NCI-H1105 (cell line): ENCODE measurements around the gene ZSCAN22.
"Not testable (repeated sequence)": the region's sequence is repeated elsewhere in the genome, so short reads cannot be mapped to it uniquely, and the experiment has no call there.

ENCODE experiments used
- DNase-seq: peaks from one replicate; lab custom pipeline; 2025; lab: John Stamatoyannopoulos, UW

Gene ZSCAN22

DNA sequence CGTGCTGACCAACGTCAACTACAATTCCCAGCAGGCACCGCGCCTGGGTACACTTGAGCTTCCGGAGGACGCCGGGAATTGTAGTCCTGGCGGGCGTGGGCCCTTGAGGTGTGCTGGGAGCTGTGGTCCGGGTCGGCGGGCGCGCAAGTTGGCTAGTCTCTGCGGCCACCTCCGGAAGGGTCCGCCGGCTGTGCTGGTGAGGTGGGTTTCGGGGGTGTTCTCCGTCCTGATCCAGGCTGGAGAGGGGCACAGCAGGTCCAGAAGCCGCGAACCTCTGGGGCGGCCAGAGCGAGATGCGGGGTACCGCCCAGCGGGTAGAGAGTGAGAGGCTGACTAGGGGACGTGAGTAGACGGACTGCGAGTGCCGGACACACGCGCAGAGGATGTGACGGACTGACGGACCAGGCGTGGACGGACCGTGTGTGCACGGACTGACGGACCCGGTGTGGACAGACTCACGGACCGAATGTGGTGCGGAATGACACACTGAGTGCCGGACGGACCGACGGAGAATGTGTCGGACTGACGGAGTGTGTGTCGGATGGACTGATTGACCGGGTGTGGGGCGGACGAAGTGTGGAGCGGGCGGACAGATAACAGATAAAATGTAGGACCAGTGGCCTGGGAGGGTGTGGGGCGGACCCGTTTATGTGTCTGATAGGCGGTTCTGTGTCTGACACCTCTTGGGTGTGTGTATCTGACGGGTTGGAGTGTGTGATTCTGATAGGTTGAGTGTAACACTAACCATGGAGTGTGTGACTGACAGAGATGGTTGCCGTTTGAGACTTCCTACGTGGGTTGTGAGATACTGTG is at the start of gene ZSCAN22:
Gene ZSCAN22, plus strand, starts transcription at position 81 of the 813 bp plus-strand sequence. CDS start 7,809 bp downstream, outside the sequence.
- DNase-seq, result peak; percentile 79

DNA sequence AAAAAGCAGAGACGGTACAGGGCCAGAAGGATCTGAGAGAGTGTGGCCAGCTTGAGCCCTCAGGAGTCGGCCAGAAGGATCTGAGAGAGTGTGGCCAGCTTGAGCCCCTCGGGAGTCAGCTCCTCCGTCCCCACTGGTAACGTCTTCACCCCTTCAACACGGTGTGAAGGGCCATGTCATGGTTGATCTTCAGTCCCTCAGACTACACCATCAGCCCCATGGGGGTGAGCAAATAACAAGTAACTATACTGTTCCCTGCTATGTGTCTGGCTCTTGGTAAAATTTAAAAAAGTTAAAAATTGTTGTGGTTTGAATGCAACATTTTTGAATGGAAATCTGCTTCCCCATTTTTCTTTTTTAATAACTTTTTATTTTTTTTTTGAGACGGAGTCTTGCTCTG is 49.6 kb upstream of the ZSCAN22 start:
- no peak for DNase-seq

DNA sequence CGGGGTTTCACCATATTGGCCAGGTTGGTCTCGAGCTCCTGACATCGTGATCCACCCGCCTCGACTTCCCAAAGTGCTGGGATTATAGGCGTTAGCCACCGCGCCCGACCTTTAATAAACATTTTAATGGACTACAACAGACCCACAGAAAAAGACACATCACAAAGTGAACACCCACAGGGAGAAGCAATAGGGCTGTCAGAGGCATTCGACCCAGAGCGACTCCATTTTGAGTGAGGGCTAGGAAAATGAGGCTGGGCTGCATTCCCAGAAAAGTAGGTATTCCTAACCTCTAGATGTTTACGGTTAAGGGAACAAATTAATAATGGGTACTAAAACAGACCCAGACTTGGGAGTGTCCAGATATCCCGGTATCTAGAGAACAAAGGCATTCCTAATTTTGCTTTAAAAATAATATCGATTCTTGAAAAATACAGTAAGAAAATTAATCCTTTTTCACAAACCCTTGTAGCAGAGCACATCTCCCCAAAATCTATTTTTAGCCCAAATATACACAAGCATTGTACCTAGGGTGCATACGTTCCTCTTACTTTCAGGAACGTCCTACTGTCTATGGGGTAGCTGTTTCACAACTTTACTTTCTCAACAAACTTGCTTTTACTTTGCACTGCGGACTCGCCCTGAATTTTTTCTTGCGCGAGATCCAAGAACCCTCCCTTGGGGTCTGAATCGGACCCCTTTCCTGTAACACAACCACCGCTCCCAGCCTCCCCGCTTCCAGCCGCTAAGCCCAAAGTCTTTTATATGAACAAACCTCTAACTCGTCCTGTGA is 48.9 kb upstream of the ZSCAN22 start:
- DNase-seq, result no peak

DNA sequence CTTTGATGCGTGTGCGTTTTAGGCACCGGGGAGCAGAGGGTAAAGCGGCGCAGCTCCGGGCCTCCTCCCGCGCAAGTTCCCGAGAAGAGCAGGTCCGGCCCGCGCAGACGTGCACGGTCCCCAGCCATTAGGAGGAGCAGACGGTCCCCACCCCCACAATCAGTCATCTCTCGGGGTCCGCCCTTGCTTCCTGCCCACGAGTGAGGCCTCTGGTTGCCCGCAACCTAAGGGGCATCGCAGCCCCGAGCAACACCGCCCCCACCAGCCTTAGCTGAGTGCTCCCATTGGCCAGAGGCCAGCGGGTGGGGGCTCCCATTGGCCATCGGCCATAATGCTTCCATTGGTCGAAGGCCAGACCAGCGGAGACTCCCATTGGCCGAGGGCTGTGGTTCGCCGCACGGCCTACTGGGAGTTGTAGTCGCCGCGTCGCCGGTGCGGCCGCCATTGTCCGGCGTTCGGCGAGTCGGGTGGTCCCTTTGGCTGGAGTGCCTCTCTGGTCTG is 48.2 kb upstream of the ZSCAN22 start, which contains the start of gene ZNF8:
Gene ZNF8, plus strand, starts transcription at position 415 of the 501 bp plus-strand sequence. CDS start 127 bp downstream, outside the sequence.
- DNase-seq, result peak; percentile 98

DNA sequence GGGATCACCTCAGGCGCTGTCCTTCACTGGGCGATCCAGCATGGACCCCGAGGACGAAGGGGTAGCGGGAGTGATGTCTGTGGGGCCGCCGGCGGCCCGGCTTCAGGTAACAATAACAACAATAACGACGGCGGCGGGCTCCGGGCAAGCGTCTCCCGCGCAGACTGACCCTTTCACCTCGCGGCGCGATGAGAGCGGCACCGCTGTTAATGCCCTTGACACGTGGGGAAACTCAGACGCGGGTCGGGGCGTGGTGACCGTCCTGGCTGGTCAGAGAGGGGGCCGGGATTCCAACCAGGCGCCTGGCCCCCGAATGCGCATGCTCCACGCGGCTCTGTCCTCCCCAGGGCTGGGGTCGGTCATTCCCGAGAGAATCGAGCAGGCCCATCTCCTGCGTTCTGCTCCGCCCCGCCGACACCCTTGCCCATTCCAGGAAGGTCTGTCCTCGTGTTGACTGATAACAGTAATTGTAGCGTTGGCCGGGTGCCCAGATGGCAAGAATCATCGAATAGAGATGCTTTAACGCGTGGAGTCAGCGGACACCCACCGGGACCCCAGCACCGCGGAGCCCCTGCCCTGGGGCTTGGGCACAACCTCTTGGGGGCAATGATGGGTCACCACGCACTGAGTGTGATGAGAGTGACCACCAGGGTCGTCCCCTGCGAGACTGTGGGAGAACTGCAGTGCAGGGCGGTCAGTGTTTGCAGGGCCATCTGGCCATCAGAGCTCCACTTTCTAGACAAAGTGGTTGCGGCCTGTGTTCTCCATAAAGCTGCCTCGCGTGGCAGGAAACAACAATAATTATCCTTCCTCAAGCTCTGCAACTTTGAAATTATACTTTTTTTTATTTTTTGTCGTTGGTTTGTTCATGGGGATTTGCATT is 47.5 kb upstream of the ZSCAN22 start:
- peak; percentile 63 for DNase-seq

DNA sequence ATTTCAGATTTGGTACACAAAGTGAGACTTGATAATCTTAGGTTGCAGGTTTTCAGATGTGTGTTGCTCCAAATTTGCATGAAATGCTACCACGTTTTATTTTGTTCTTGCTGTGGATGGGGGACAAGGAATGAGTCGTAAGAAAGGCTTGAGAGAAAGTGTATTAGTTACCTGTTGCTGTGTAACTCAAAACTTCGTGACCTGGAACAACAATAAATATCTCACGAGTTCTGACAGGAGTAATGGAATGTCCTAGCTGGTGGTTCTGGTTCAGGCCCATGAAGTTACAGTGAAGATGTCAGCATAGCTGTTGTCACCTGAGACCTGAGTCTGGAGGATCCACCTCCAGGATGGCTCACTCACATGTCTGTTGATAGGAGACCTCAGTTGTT is 46.9 kb upstream of the ZSCAN22 start:
- DNase-seq, result no peak

DNA sequence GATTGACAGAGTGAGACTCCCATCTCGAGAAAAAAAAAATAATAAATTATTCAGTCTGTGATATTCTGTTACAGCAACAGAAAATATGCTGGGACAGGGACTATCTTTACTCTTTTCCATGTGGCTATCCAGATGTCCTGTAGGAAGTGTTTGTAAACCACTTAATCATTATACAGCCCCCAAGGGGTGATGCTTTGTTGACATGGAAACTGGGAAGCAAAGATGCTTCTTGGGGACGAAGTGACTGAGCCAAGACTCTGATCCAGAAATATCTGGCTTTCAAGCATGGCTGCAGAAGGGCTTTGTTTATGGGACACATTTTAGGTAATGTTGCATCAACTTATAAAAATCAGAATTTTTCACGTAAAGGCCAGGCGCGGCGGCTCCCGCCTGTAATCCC is 42.6 kb upstream of the ZSCAN22 start:
- no peak for DNase-seq

DNA sequence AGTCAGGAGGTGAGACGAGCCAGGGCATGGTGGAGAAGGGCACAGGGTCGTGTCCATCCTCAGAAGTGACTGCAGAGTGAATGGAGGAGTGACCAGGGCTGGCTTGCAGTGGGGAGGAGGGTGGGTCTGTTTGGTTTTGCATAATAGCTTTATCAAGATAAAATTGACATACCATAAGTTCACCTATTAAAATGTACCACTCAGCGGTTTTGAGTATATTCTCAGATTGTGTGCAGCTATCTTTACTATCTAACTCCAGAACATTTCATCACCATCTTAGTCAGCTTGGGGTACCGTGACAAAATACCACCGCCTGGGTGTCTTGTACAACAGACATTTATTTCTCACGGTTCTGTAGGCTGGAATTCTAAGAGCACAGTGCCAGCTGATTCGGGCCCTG is 34.9 kb upstream of the ZSCAN22 start:
- DNase-seq, result no peak

DNA sequence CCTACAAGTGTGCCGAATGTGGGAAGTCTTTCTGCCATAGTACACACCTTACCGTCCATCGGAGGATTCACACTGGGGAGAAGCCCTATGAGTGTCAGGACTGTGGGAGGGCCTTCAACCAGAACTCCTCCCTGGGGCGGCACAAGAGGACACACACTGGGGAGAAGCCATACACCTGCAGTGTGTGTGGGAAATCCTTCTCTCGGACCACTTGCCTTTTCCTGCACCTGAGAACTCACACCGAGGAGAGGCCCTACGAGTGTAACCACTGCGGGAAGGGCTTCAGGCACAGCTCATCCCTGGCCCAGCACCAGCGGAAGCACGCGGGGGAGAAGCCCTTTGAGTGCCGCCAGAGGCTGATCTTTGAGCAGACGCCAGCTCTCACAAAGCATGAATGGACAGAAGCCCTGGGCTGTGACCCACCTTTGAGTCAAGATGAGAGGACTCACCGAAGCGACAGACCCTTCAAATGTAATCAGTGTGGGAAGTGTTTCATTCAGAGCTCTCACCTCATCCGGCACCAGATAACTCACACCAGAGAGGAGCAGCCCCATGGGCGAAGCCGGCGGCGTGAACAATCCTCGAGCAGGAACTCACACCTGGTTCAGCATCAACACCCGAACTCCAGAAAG is 31.9 kb upstream of the ZSCAN22 start:
- DNase-seq, result no peak

DNA sequence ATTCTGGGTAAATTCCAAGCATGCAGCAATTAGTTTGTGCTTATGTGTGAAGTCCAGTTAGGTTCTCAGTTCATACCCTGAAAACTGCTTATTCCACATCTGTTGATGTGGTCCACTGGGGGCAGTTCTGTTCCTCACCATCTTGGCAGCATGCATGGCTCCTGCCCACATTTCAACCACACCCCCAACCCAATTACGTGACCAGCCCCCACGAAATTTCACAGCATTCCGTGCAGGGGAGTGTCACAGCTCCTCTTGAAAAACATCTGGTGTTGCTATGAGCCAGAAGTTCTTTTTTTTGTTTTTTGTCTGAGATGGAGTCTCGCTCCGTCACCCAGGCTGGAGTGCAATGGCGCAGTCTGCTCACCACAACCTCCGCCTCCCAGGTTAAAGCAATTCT is 30.7 kb upstream of the ZSCAN22 start:
- DNase-seq, result no peak

DNA sequence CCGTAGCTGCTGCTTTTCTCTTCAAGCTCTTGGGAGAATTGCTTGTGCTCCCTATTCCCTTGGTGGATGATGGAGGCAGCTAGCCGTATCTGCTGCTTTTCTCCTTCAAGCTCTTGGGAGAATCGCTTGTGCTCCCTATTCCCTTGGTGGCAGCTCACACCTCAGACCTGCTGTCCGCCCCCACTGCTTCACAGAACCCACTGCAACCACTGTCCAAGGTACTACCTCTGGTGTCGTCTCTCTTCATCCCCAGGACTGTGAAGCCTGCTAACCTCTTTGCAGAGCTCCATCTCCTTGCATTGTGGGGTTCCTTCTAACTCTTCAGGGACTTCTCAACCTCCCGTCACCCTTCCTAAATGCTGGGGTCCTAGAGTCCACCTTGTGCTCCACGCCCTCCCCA is 26.2 kb upstream of the ZSCAN22 start:
- no peak for DNase-seq

DNA sequence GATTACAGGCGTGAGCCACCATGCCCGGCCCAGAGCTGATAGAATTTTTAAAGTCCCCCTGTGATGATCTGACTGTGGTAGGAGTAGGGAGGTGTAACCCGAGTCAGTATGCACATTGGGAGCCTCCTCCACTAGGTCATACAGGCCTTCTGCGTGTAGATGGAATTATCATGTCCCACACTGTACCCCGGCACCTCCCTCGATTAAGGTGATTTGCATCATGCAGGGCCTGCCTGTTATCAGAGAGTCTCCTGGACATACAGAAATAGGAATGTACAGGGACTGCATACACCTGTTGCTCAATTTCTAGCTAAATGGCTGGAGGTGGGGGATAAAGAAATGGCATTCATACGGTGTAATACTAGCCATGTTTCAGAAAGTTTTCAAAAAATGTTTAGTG is 22.5 kb upstream of the ZSCAN22 start:
- DNase-seq, result no peak

DNA sequence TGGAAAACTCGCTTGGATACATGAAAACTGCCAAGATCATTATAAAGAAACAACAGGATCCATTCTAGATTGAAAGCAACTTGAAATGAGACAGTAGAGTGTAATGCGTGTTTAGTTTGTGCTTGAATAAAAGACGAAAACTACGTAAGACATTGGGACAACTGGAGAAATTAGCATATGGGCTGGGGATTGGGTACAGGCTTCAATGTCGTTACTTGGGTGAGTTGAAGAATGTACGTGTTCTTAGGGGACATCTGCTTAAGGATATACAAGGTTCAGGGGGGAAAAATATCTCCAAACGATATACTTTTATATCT is 22.1 kb upstream of the ZSCAN22 start:
- DNase-seq, result no peak

DNA sequence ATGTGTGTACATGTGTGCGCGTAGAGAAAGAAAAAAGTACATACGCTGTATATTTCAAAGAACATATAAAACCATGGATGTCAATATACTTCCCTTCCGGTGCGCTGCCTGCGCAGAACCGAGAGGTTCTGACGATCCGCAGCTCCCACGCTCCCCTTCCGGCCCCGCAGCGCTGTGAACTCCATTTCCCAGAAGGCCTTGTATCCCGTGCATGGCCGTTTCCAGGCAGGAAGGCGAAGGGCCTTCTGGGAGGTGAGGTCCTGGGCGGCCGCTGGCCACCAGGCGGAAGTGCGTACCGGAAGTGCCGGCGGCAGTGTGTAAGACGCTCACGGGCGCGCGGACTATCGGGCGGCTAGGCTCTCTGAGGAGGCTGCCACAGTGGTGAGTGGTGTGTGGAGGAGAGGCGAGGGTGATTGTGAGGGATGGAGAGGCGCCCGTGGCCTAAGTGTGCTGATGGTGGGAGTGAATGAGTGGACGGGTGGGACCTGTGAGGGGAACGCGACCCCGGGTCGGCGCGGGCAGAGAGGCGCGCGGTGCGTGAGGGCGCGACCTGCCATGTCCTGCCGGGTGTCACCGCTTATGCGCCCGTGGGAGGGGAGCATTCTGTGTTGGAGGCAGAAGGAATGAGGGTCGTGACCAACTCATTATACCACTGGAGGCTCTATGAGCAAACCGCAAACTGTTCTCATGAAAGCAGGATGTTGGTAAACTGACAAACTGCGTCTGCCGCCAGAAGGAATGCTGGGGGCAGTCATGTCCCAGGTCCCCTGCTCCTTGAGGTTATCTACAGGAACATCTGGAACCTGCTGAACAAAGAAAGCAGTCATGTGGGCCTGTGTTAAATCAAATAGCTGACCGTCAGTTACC is 21.5 kb upstream of the ZSCAN22 start, which contains the start of gene ERVK3-1:
Gene ERVK3-1, plus strand, starts transcription at position 313 of the 867 bp plus-strand sequence. CDS start 6,792 bp downstream, outside the sequence.
- DNase-seq, result peak; percentile 96

DNA sequence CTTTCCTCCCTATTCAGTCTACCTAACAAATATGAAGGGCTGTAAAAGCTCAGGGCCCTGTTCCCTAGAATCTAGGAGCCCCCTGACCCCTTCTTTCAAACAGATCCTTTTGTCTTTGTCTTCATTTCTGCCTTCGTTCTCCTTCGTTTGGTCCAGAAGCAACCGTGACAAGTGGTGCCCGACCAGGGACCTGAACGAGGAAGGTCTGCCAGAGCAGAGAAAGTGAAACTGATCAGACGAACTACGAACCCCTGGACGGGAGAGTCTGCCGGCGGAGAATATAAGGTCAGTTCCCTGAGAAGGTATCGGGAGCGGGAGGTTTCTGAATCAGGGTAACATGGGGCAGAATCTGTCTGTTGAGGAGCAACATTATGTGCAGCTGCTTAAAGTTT is 20.9 kb upstream of the ZSCAN22 start:
- DNase-seq, result no peak

DNA sequence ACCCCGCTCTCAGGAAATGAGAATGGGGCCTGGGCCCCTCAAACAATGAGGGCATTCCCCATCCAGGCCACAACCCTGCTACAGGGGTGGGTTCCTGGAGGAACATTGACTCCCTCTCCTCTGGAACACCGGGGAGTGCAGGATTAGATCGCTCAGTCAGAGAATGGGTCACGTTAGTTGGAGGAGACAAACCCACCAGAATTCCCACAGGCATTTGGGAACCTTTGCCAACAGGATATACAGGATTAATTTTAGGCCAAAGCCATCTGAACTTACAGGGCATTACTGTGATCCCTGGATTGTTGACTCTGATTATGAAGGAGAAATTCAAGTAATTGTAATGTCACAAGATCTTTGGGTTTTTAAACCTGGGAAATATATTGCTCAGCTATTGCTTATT is 19.1 kb upstream of the ZSCAN22 start:
- no peak for DNase-seq

DNA sequence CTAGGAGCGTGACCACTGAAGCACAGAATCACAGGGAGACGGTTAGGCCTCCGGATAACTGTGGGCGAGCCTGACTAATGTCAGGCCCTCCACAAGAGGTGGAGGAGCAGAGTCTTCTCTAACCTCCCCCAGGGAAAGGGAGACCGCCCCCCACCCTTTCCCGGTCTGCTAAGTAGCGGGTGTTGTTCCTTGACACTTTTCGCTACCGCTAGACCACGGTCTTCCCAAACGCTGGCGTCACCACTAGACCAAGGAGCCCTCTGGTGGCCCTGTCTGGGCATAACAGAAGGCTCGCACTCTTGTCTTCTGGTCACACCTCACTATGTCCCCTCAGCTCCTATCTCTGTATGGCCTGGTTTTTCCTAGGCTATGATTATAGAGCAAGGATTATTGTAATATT is 16.1 kb upstream of the ZSCAN22 start:
- DNase-seq, result not testable (repeated sequence)

DNA sequence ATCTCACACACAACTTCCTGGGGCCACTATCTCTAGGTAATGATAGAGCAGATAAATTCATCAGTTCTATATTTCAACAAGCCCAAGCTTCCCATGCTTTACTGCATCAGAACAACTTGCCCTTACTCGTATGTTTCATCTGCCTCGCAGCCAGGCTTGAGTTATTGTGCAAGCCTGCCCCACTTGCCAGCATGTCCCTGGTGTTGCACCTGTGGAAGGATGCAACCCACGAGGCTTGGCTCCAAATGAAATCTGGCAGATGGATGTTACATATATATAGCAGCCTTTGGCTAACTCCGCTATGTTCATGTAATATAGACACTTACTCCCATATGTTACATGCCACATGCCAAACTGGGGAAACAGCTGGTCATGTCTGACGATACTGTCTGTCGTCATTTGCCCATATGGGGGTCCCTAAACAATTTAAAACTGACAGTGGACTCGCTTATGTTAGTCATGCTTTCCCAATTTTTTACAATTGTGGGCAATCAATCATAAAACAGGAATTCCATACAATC is 15.4 kb upstream of the ZSCAN22 start:
- DNase-seq, result no peak

DNA sequence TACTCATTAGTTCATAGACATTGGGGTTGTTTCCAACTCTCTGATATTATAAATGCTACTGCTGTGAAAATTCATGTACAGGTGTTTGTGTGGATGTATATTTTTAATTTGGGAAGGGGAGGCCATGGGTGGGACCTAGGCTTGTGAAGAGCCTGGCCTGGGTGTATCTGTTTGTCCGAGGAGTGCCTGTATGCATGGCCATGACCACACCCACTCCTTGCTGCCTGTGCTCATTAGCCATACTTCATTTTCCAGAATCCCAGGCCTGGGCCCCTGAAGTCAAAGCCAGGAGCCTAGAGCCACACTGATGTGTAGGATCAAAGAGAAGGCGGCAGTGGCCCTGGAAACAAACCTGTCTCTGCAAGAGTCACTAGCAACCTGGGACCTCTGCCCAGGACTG is 11.2 kb upstream of the ZSCAN22 start:
- no peak for DNase-seq

DNA sequence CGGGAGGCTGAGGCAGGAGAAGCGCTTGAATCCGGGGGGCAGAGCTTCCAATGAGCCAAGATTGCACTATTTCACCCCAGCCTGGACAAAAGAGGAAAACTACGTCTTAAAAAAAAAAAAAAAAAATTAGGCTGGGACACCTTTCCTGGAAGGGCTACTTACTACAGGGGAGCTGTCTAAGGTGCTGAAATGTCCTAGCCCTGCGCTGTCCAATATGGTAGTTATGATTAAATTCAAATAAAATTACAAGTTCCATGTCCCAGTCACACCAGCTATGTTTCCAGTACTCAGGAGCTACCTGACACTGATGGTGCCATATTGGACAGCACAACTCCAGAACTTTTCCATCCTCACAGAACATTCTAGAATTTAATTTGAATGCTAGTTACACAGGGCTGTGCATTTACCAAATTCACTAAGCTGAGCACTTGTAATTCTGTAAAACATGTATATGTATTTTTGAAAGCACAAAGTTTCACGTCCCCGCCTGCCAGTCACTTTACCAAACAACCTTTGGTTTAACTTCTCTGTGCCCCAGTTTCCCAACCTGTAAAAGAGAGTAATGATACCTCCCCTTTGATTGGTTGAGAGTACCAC is 9.2 kb upstream of the ZSCAN22 start:
- DNase-seq, result no peak
